ENCODE measurements around the gene AQR.

GRCh38 chr15:34953851-34954250, 15.7 kb downstream of the AQR start:
- TF ChIP-seq JUNB (IDR thresholded peaks at IDR 0.05) (no peak), ZBTB33 (IDR thresholded peaks at IDR 0.05) (no peak), ZNF274 (IDR thresholded peaks at IDR 0.05; ENCODE audit: insufficient read depth, insufficient read length) (no peak), ZSCAN29 (IDR thresholded peaks at IDR 0.05) (no peak), POLR2A (IDR thresholded peaks at IDR 0.05; ENCODE audit: low read depth, low read length) (no peak), SMAD1 (IDR thresholded peaks at IDR 0.05; ENCODE audit: low read depth, partially characterized antibody) (no peak), CTCF (IDR thresholded peaks at IDR 0.05 in 2 of 3, conservative IDR thresholded peaks at IDR 0.05 in 1 of 3; ENCODE audit: control insufficient read depth in 2 of 3, extremely low read depth in 1 of 3, insufficient read depth in 1 of 3, low read depth in 3 of 3, low read length in 3 of 3) (no peak)

All from GM12878 (cell line).